Activated CD4-positive, alpha-beta T cell treated with anti-CD3 and anti-CD28 coated beads, Interleukin-2, amount 10 ng/mL, durations not matched to agents 7 days and 5 days (primary cell): ENCODE data around the gene ACE. TPM values are rescaled to one million over a fixed set of nuclear protein-coding genes. Genes with fewer than 3 reads are reported as not detected.

Experiments used
- CTCF ChIA-PET: fragments of 350-600 bp; sonication (Branson Sonifier 250); formaldehyde crosslinking; loops from one replicate; lab custom pipeline; 2021; ENCODE audit warnings: antibody characterized with exemption; lab: Charles Lee
- POLR2A ChIA-PET: fragments of 350-600 bp; sonication (Branson Sonifier 250); formaldehyde crosslinking; loops from one replicate; lab custom pipeline; 2021; ENCODE audit warnings: antibody characterized with exemption; lab: Charles Lee
- DNase-seq: peaks from one replicate; pipeline ENCODE4 v3.0.0-alpha.2; 2020
- H3K27ac Mint-ChIP-seq: one replicate; pipeline ENCODE4 v1.8.0; 2021; ENCODE audit warnings: mild to moderate bottlenecking, moderate library complexity, mixed read lengths
- H3K27me3 Mint-ChIP-seq: one replicate; pipeline ENCODE4 v1.8.0; 2021; ENCODE audit warnings: mixed read lengths
- H3K36me3 Mint-ChIP-seq: one replicate; pipeline ENCODE4 v1.8.0; 2021; ENCODE audit warnings: low read depth, mixed read lengths
- H3K4me1 Mint-ChIP-seq: one replicate; pipeline ENCODE4 v1.8.0; 2021; ENCODE audit warnings: mixed read lengths
- H3K4me3 Mint-ChIP-seq: one replicate; pipeline ENCODE4 v1.8.0; 2021; ENCODE audit warnings: mild to moderate bottlenecking, moderate library complexity, mixed read lengths
- H3K9me3 Mint-ChIP-seq: one replicate; pipeline ENCODE4 v1.8.0; 2021; ENCODE audit warnings: mixed read lengths
- total RNA-seq, 2 experiments: library from RNA; stranded (reverse); gene quantifications; one replicate each; pipeline ENCODE4 v1.2.3, GENCODE V29; 2021

The ACE gene
- total RNA-seq, 2 experiments from 2014 or later = 4.1 to 5.9 TPM

- Mint-ChIP-seq H3K36me3 (no peaks in the 10 kb centered on the region), H3K9me3 (no peaks in the 10 kb centered on the region), H3K27ac (no peak overlapping the region), H3K4me3 (no peak overlapping the region), H3K4me1 (no peaks in the 10 kb centered on the region), H3K27me3 (peaks cover 11% of the 10 kb centered on the region)
- ChIA-PET POLR2A (no interaction called here), CTCF (interaction anchor here (0.8 to 2.2 kb wide), 6 partner anchors 7 to 17 kb away, joined by 3 to 9 read pairs (median 4); partner anchors contain the start of gene DCAF7)
- DNase-seq = no peak
Observed at GRCh38 chr17:63543822-63544420, 67.1 kb downstream of the ACE start.

GRCh38 chr17:63544467-63545301 is 67.8 kb downstream of the ACE start:
- no peak for DNase-seq
- ChIA-PET CTCF (interaction anchor here (0.6 to 1.5 kb wide), 5 partner anchors 11 to 66 kb away, joined by 3 to 7 read pairs (median 3); no protein-coding TSS in a partner anchor), POLR2A (no interaction called here)
- Mint-ChIP-seq H3K27me3 (peaks cover 3% of the 10 kb centered on the region), H3K36me3 (no peaks in the 10 kb centered on the region), H3K4me3 (no peak overlapping the region), H3K9me3 (no peaks in the 10 kb centered on the region), H3K27ac (no peak overlapping the region), H3K4me1 (peaks cover 2% of the 10 kb centered on the region)

GRCh38 chr17:63546308-63547082 is 69.6 kb downstream of the ACE start:
- CTCF ChIA-PET = interaction anchor here (0.6 to 1.0 kb wide), 4 partner anchors 19 to 288 kb away, joined by 3 to 5 read pairs (median 4); no protein-coding TSS in a partner anchor

GRCh38 chr17:63547083-63547523 is 70.2 kb downstream of the ACE start:
- ChIA-PET CTCF (no interaction called here), POLR2A (no interaction called here)
- Mint-ChIP-seq H3K4me3 (no peak overlapping the region), H3K36me3 (peaks cover 9% of the 10 kb centered on the region), H3K27me3 (no peaks in the 10 kb centered on the region), H3K9me3 (no peaks in the 10 kb centered on the region), H3K4me1 (peaks cover 7% of the 10 kb centered on the region), H3K27ac (no peak overlapping the region)
- DNase-seq = no peak

More at GRCh38 chr17:63546308-63547082, 69.6 kb downstream of the ACE start:
- peaks cover 4% of the 10 kb centered on the region for H3K4me1 Mint-ChIP-seq
- POLR2A ChIA-PET = no interaction called here
- H3K36me3 Mint-ChIP-seq = peaks cover 6% of the 10 kb centered on the region
- no peak for DNase-seq
- no peak overlapping the region for H3K27ac Mint-ChIP-seq
- no peaks in the 10 kb centered on the region for H3K27me3 Mint-ChIP-seq
- H3K9me3 Mint-ChIP-seq = no peaks in the 10 kb centered on the region
- H3K4me3 Mint-ChIP-seq = no peak overlapping the region

Other genes with a start within 250 kb of the ACE start
- gene CYB561, start 30.8 kb upstream of the ACE start, total RNA-seq = 1 to 10 TPM; 7.9 to 9.5 TPM
- gene KCNH6, start 46.3 kb downstream of the ACE start, total RNA-seq = not detected
- gene DCAF7, start 73.4 kb downstream of the ACE start, total RNA-seq = 100 to 1,000 TPM; 135 to 139 TPM
- 10 to 100 TPM; 22.3 to 23.8 TPM for gene TACO1, start 123.8 kb downstream of the ACE start, total RNA-seq
- 10 to 100 TPM; 38.7 to 40.3 TPM for gene MAP3K3, start 145.4 kb downstream of the ACE start, total RNA-seq
- 100 to 1,000 TPM; 409 to 433 TPM for gene LIMD2, start 223.1 kb downstream of the ACE start, total RNA-seq